ENCODE results near the gene NSA2.

Gene NSA2

DNA sequence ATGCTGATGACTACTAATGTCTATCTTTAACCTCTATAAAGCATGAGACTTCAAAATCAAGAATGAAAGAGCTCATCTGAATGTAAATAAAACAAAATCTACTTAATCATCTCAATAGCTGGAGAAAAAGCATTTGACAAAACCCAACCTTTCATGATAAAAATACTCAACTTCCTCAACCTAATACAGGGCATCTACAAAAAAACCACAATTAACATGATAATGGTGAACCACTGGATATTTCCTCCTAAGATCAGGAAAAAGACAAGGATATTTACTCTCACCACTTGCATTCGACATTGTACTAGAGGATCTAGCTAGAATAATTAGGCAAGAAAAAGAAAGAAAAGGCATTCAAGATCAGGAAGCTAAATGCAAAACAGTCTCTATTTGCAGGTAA, 49.8 kb downstream of the NSA2 start:
- no peak for DNase-seq (ENCODE audit: low spot score)

DNA sequence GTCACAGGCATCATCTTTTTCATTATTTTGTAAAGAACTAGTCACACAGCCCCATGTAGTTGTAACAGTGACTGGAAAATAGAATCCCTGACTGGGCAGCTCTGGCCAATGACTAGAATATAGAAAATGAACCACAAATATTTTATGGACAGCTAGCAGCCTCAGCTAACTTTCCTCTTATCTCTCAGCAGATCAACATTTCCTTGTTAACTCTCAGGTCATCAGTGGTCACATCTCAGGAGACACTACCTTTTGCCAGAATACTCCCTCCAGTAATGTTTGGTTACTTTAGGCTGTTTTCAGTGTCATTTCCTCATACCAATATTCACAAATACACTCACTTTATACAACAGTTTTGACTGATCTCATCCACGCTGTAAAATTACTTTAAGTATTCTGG, 55.2 kb downstream of the NSA2 start:
- no peak for DNase-seq (ENCODE audit: low spot score)

GRCh38 chr5:74829413-74829812, 62.4 kb downstream of the NSA2 start:
- DNase-seq (ENCODE audit: low spot score), result no peak
